GM12878 (cell line): ENCODE data around the gene COL25A1. TPM values are rescaled to one million over a fixed set of nuclear protein-coding genes. Genes with fewer than 3 reads are reported as not detected.

Source experiments
- ATAC-seq: fragments of 200-7000 bp; cut with Tn5 transposase; 3 replicates; pipeline ENCODE4 v1.9.1; 2020; ENCODE audit warnings: mild to moderate bottlenecking, moderate library complexity
- BruUV-seq: library from RNA; stranded (reverse); fragments of 400-500 nt; replicated peaks from 2 replicates; lab custom pipeline; 2021; lab: Mats Ljungman, UMichigan
- CTCF ChIA-PET: fragments of 300-600 bp; sonication (Branson Sonifier 250); formaldehyde crosslinking; extraction: SDS; loops from one replicate; lab custom pipeline; 2021; ENCODE audit warnings: inconsistent platforms; lab: Yijun Ruan, JAX
- POLR2A ChIA-PET: fragments of 350-600 bp; formaldehyde crosslinking; extraction: SDS; loops from one replicate; lab custom pipeline; 2021; ENCODE audit warnings: inconsistent platforms; lab: Charles Lee
- RAD21 ChIA-PET: fragments of 300-600 bp; sonication (Branson Sonifier 250); formaldehyde crosslinking; loops from one replicate; lab custom pipeline; 2023; ENCODE audit warnings: antibody characterized with exemption; ENCODE audit not compliant: unreplicated experiment; lab: Charles Lee
- SMC1A ChIA-PET: fragments of 300-600 bp; sonication (Branson Sonifier 250); formaldehyde crosslinking; loops from one replicate; lab custom pipeline; 2023; ENCODE audit not compliant: unreplicated experiment, uncharacterized antibody; lab: Charles Lee
- DNase-seq: peaks from one replicate; pipeline ENCODE4 v3.0.0-alpha.2; 2011; ENCODE audit warnings: low read depth, low spot score
- FAIRE-seq: peaks from 3 replicates; lab custom pipeline; 2011; peaks lifted over from hg19 to GRCh38; lab: Jason Lieb, UNC
- H2AFZ ChIP-seq: 2 replicates; pipeline ENCODE4 v1.6.0; 2011; ENCODE audit warnings: low read depth, low read length, control low read depth; ENCODE audit not compliant: control insufficient read depth
- H3K27ac ChIP-seq: 2 replicates; pipeline ENCODE4 v1.5.1; 2011; ENCODE audit warnings: control low read depth; ENCODE audit not compliant: control insufficient read depth, insufficient read depth
- H3K27me3 ChIP-seq, 2 experiments: replicated peaks in 1 of 2; 2 replicates each; pipeline versions ENCODE4 v1.6.0 to v1.6.1; 2011; ENCODE audit warnings: low read length in 1 of 2; ENCODE audit not compliant: control insufficient read depth in 2 of 2, insufficient read depth in 2 of 2
- H3K36me3 ChIP-seq, 2 experiments: 2 replicates each; pipeline ENCODE4 v1.5.1; 2011; ENCODE audit warnings: low read length in 1 of 2; ENCODE audit not compliant: control insufficient read depth in 2 of 2, insufficient read depth in 2 of 2
- H3K4me1 ChIP-seq: 2 replicates; pipeline ENCODE4 v1.6.1; 2011; ENCODE audit warnings: mild to moderate bottlenecking, low read length, moderate library complexity, mixed read lengths; ENCODE audit not compliant: control insufficient read depth, insufficient read depth
- H3K4me2 ChIP-seq: 2 replicates; pipeline ENCODE4 v1.6.0; 2011; ENCODE audit warnings: control low read depth; ENCODE audit not compliant: control insufficient read depth, insufficient read depth
- H3K4me3 ChIP-seq: fragments of 200-600 bp; sonication (generic); 2 replicates; pipeline ENCODE4 v1.5.1; 2016
- H3K79me2 ChIP-seq: 2 replicates; pipeline ENCODE4 v1.6.0; 2011; ENCODE audit warnings: low read length; ENCODE audit not compliant: control insufficient read depth, insufficient read depth
- H3K9ac ChIP-seq: 2 replicates; pipeline ENCODE4 v1.8.0; 2011; ENCODE audit warnings: low read length, control low read depth, mixed read lengths; ENCODE audit not compliant: control insufficient read depth, insufficient read depth
- H3K9me3 ChIP-seq: replicated peaks from 3 replicates; pipeline ENCODE4 v1.5.1; 2011; ENCODE audit warnings: mild to moderate bottlenecking, low read length; ENCODE audit not compliant: control insufficient read depth, insufficient read depth
- H4K20me1 ChIP-seq: 2 replicates; pipeline ENCODE4 v1.6.0; 2011; ENCODE audit not compliant: control insufficient read depth, insufficient read depth
- CHD1 ChIP-seq: IDR thresholded peaks from 2 replicates; pipeline ENCODE4 v1.6.1; 2012; ENCODE audit warnings: low read depth, low read length, improper control_type of control experiment
- HDGF ChIP-seq: fragments of 450-650 bp; IDR thresholded peaks from 2 replicates; pipeline ENCODE4 v1.6.1; 2016; ENCODE audit warnings: antibody characterized with exemption
- IKZF1 ChIP-seq: fragments of 450-650 bp; conservative IDR thresholded peaks from 2 replicates; pipeline ENCODE4 v1.6.1; 2017; ENCODE audit warnings: antibody characterized with exemption, mild to moderate bottlenecking
- MYB ChIP-seq: fragments of 150-350 bp; IDR thresholded peaks from 2 replicates; pipeline ENCODE4 v1.6.1; 2014; ENCODE audit warnings: mild to moderate bottlenecking, low read depth, low read length, borderline replicate concordance
- NBN ChIP-seq: fragments of 450-650 bp; IDR thresholded peaks from 2 replicates; pipeline ENCODE4 v1.6.1; 2016
- ZSCAN29 ChIP-seq: fragments of 450-650 bp; IDR thresholded peaks from 2 replicates; pipeline ENCODE4 v1.6.1; 2017; ENCODE audit warnings: mild to moderate bottlenecking, moderate library complexity
- WGBS: methylation state at CpG from one replicate; pipeline ENCODE4 v1.1.6; 2016; ENCODE audit warnings: low lambda C conversion rate; ENCODE audit not compliant: insufficient replicate concordance, insufficient coverage; ENCODE audit errors: missing lambda C conversion rate; 5-methylcytosine and 5-hydroxymethylcytosine counted together
- in situ Hi-C: fragments of 300-500 bp; cut with MboI; formaldehyde crosslinking; loops from 9 replicates; pipeline ENCODE4 v1.14.3; 2018; ENCODE audit warnings: mixed read lengths
- intact Hi-C: fragments of 100-400 bp; cut with micrococcal nuclease; formaldehyde crosslinking; loops from one replicate; pipeline ENCODE4 v1.14.2; 2022; ENCODE audit not compliant: unreplicated experiment
- polyA plus RNA-seq, 11 experiments: library from polyadenylated mRNA; depleted of rRNA in 4 of 11; unstranded in 6 of 11; stranded (reverse) in 5 of 11; fragments of >200 nt; fragmentation: Nextera tagmentation in 4 of 11; fragmentation: Illumina TruSeq in 1 of 11; extraction: Ambion mirVana in 4 of 11; extraction: Trizol in 1 of 11; gene quantifications; 1 replicate in 1 of 11; 2 replicates in 10 of 11; pipeline versions ENCODE4 v1.2.1 to v1.2.3, GENCODE V29; 2011 to 2016; ENCODE audit warnings: inconsistent platforms in 2 of 11, missing spikeins in 2 of 11, low read depth in 1 of 11
- total RNA-seq, 4 experiments: library from RNA; depleted of rRNA in 3 of 4; stranded (reverse); fragments of >200 nt in 3 of 4; fragmentation: Illumina TruSeq in 1 of 4; extraction: Trizol in 1 of 4; gene quantifications; 2 replicates each; pipeline versions ENCODE4 v1.2.1 to v1.2.3, GENCODE V29; 2013 to 2021
- TF ChIP-seq, protein P1 (sequence below): IDR thresholded peaks from 2 replicates; pipeline ENCODE4 v1.6.1; 2011; ENCODE audit warnings: mild to moderate bottlenecking, low read depth, low read length, moderate library complexity; ENCODE audit not compliant: insufficient replicate concordance
- TF ChIP-seq, protein P2 (sequence below): fragments of 150-350 bp; IDR thresholded peaks from 2 replicates; pipeline ENCODE4 v1.6.1; 2014; ENCODE audit warnings: mild to moderate bottlenecking, low read depth, low read length
- TF ChIP-seq, protein P3 (sequence below): IDR thresholded peaks from 2 replicates; pipeline ENCODE4 v1.6.1; 2012; ENCODE audit warnings: low read depth, low read length, improper control_type of control experiment
- TF ChIP-seq, protein P4 (sequence below): fragments of 450-650 bp; IDR thresholded peaks from 2 replicates; pipeline ENCODE4 v1.6.1; 2016; ENCODE audit warnings: mild to moderate bottlenecking, moderate library complexity, borderline replicate concordance
- TF ChIP-seq, protein P5 (sequence below): fragments of 450-650 bp; conservative IDR thresholded peaks from 2 replicates; pipeline ENCODE4 v1.6.1; 2017; ENCODE audit warnings: mild to moderate bottlenecking, moderate library complexity
- TF ChIP-seq, protein P6 (sequence below): fragments of 450-650 bp; IDR thresholded peaks from 2 replicates; pipeline ENCODE4 v1.6.1; 2017; ENCODE audit warnings: low read depth, mild to moderate bottlenecking, moderate library complexity

COL25A1 gene
- total and polyA plus RNA-seq, 10 of the 15 experiments (the other 5 are each of a cell fraction or from before 2014, with no cell fraction given) = 0.01 to 0.26 (median 0.12) TPM; not detected in 6

DNA sequence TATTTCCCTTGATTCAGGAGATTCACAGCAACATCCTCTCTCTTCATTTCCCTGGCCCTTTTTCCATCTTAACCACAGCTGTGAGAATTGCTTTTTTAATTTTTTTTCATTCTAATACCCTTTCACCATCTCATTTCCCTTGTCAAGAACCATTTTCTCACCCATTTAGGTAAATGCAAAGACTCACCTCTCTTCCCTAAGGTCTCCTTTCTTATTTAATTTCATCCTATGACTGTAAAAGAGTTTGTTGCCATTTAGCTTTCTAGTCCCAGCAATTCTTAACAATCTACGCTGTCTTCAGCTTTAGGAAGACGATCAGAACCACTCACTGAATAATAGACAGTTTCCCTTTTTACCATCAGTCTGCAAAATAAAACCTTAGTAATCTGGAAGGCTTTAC is 298.5 kb downstream of the COL25A1 start:
- H3K27me3 ChIP-seq = no peaks in the 10 kb centered on the region
- no peak for DNase-seq
- H3K27ac ChIP-seq = no peak overlapping the region
- H4K20me1 ChIP-seq = no peaks in the 10 kb centered on the region
- no peak for FAIRE-seq
- H3K9ac ChIP-seq = no peak overlapping the region
- intact Hi-C loops (no loop called here), in situ Hi-C loops (no loop called here)
- no peak overlapping the region for H2AFZ ChIP-seq
- no peaks in the 10 kb centered on the region for H3K36me3 ChIP-seq
- ChIA-PET POLR2A (no interaction called here), SMC1A (interaction anchor here (0.9 kb wide), 1 partner anchor 18 kb away, joined by 4 read pairs; no protein-coding TSS in a partner anchor), RAD21 (no interaction called here), CTCF (no interaction called here)
- BruUV-seq = no TSS peak
- WGBS = 0% methylated on average over 2 of the region's 2 CpGs
- no peaks in the 10 kb centered on the region for H3K4me1 ChIP-seq
- H3K4me2 ChIP-seq = no peak overlapping the region
- H3K4me3 ChIP-seq = no peak overlapping the region
- no peak for ATAC-seq
- H3K79me2 ChIP-seq = no peaks in the 10 kb centered on the region
- no peaks in the 10 kb centered on the region for H3K9me3 ChIP-seq
- TF ChIP-seq ZSCAN29 (no peak), CHD1 (no peak), HDGF (no peak), NBN (no peak), IKZF1 (no peak), MYB (no peak)
- TF ChIP-seq, protein P1, sequence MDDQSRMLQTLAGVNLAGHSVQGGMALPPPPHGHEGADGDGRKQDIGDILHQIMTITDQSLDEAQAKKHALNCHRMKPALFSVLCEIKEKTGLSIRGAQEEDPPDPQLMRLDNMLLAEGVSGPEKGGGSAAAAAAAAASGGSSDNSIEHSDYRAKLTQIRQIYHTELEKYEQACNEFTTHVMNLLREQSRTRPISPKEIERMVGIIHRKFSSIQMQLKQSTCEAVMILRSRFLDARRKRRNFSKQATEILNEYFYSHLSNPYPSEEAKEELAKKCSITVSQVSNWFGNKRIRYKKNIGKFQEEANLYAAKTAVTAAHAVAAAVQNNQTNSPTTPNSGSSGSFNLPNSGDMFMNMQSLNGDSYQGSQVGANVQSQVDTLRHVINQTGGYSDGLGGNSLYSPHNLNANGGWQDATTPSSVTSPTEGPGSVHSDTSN = no peak
- TF ChIP-seq, protein P2, sequence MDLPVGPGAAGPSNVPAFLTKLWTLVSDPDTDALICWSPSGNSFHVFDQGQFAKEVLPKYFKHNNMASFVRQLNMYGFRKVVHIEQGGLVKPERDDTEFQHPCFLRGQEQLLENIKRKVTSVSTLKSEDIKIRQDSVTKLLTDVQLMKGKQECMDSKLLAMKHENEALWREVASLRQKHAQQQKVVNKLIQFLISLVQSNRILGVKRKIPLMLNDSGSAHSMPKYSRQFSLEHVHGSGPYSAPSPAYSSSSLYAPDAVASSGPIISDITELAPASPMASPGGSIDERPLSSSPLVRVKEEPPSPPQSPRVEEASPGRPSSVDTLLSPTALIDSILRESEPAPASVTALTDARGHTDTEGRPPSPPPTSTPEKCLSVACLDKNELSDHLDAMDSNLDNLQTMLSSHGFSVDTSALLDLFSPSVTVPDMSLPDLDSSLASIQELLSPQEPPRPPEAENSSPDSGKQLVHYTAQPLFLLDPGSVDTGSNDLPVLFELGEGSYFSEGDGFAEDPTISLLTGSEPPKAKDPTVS = no peak
- TF ChIP-seq, protein P3, sequence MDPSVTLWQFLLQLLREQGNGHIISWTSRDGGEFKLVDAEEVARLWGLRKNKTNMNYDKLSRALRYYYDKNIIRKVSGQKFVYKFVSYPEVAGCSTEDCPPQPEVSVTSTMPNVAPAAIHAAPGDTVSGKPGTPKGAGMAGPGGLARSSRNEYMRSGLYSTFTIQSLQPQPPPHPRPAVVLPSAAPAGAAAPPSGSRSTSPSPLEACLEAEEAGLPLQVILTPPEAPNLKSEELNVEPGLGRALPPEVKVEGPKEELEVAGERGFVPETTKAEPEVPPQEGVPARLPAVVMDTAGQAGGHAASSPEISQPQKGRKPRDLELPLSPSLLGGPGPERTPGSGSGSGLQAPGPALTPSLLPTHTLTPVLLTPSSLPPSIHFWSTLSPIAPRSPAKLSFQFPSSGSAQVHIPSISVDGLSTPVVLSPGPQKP = no peak
- TF ChIP-seq, protein P4, sequence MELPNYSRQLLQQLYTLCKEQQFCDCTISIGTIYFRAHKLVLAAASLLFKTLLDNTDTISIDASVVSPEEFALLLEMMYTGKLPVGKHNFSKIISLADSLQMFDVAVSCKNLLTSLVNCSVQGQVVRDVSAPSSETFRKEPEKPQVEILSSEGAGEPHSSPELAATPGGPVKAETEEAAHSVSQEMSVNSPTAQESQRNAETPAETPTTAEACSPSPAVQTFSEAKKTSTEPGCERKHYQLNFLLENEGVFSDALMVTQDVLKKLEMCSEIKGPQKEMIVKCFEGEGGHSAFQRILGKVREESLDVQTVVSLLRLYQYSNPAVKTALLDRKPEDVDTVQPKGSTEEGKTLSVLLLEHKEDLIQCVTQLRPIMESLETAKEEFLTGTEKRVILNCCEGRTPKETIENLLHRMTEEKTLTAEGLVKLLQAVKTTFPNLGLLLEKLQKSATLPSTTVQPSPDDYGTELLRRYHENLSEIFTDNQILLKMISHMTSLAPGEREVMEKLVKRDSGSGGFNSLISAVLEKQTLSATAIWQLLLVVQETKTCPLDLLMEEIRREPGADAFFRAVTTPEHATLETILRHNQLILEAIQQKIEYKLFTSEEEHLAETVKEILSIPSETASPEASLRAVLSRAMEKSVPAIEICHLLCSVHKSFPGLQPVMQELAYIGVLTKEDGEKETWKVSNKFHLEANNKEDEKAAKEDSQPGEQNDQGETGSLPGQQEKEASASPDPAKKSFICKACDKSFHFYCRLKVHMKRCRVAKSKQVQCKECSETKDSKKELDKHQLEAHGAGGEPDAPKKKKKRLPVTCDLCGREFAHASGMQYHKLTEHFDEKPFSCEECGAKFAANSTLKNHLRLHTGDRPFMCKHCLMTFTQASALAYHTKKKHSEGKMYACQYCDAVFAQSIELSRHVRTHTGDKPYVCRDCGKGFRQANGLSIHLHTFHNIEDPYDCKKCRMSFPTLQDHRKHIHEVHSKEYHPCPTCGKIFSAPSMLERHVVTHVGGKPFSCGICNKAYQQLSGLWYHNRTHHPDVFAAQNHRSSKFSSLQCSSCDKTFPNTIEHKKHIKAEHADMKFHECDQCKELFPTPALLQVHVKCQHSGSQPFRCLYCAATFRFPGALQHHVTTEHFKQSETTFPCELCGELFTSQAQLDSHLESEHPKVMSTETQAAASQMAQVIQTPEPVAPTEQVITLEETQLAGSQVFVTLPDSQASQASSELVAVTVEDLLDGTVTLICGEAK = no peak
- TF ChIP-seq, protein P5, sequence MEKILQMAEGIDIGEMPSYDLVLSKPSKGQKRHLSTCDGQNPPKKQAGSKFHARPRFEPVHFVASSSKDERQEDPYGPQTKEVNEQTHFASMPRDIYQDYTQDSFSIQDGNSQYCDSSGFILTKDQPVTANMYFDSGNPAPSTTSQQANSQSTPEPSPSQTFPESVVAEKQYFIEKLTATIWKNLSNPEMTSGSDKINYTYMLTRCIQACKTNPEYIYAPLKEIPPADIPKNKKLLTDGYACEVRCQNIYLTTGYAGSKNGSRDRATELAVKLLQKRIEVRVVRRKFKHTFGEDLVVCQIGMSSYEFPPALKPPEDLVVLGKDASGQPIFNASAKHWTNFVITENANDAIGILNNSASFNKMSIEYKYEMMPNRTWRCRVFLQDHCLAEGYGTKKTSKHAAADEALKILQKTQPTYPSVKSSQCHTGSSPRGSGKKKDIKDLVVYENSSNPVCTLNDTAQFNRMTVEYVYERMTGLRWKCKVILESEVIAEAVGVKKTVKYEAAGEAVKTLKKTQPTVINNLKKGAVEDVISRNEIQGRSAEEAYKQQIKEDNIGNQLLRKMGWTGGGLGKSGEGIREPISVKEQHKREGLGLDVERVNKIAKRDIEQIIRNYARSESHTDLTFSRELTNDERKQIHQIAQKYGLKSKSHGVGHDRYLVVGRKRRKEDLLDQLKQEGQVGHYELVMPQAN = no peak
- TF ChIP-seq, protein P6, sequence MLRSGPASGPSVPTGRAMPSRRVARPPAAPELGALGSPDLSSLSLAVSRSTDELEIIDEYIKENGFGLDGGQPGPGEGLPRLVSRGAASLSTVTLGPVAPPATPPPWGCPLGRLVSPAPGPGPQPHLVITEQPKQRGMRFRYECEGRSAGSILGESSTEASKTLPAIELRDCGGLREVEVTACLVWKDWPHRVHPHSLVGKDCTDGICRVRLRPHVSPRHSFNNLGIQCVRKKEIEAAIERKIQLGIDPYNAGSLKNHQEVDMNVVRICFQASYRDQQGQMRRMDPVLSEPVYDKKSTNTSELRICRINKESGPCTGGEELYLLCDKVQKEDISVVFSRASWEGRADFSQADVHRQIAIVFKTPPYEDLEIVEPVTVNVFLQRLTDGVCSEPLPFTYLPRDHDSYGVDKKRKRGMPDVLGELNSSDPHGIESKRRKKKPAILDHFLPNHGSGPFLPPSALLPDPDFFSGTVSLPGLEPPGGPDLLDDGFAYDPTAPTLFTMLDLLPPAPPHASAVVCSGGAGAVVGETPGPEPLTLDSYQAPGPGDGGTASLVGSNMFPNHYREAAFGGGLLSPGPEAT = no peak
